ENCODE data around the gene OLA1.

GRCh38 chr2:174177316-174177890 lies 70.9 kb downstream of the OLA1 start:
- no peak for TF ChIP-seq CTCF (IDR thresholded peaks at IDR 0.05)
- TF ChIP-seq POLR2AphosphoS5 (IDR thresholded peaks at IDR 0.05; ENCODE audit: insufficient read depth in 1 of 2, low read depth in 1 of 2), result no peak
